ENCODE measurements around the gene DNM1.
A peak's percentile ranks its signal among the peaks of the same experiment; 100 is the strongest.

The DNM1 gene

DNA sequence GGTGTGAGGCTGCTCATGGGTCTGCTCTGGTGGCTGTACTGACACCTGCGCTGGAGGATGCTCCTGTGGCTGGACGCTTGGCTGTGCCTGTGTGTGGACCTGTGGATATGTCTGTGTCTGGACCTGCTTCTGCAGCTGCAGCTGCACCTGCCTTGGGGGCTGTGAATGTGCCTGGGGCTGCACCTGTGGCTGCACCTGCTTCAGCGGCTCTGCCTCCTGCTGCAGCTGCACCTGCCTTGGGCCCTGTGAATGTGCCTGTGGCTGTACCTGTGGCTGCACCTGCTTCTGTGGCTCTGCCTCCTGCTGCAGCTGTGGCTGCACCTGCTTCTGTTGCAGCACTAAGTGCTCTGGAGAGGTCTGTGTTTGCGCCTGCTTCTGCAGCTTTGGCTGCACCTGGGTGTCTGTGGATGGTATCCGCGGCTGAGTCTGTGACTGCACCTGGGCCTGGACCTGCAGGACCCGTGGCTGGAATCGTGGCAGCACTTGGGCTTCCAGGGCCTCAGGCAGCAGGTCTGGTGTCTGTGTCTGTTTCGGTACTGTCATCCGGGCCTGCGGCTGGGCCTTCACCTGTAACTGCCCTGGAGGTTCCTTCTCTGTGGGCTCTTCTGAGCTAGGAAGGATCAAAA is 24.3 kb upstream of the DNM1 start:
- no peak for DNase-seq

DNA sequence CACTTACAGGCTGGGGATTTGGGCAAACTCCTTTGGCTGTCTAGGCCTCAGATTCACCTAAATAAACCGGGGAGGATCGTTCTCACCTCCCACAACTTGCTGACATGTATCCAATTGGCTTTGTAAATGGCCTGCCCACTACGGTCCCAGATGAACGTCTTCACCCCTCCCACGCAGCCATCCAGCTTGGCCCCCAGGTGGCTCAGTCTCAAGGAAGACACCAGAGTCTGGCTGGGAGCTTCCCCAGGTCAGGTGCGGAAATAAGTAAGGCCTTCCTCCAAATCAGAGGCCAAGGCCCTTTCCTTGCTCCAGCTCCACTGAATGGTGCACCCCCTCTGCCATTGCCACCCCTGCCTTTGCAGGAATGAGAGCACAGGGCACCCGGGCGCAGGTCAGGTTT is 23.2 kb upstream of the DNM1 start:
- DNase-seq = no peak

DNA sequence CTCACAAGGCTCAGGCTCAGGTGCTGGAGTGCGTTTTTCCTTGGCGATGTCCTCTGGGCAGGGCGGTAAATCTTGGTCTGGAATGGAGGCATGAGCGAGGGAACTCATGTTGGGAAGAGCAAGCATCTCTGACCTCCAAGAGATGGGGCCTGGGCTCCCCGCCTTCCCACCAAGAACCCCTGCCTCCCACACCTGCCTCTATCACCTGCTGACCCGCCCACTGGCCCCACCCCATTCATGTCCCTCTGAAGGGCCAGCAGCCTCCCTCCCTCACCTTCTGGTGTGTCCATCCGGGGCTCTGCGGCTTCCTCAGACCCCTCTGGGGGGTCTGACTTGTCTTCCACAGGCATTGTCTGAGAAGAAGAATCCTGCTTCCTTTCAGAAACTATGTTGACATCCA is 22.7 kb upstream of the DNM1 start:
- no peak for DNase-seq

DNA sequence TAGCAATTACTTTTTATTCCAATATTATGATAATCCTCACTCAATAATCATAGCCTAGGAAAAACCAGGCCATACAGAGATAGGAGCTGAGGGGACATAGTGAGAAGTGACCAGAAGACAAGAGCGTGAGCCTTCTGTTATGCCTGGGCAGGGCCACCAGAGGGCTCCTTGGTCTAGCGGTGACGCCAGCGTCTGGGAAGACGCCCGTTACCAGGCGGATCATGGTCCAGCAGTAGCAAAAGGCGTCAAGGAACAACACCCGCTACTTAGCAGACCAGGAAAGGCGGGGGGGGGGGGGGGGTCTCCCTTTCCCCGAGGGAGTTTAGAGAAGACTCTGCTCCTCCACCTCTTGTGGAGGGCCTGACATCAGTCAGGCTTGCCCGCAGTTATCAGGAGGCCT is 21.7 kb upstream of the DNM1 start:
- peak in 1 of 2 experiments; percentile 32 for DNase-seq

DNA sequence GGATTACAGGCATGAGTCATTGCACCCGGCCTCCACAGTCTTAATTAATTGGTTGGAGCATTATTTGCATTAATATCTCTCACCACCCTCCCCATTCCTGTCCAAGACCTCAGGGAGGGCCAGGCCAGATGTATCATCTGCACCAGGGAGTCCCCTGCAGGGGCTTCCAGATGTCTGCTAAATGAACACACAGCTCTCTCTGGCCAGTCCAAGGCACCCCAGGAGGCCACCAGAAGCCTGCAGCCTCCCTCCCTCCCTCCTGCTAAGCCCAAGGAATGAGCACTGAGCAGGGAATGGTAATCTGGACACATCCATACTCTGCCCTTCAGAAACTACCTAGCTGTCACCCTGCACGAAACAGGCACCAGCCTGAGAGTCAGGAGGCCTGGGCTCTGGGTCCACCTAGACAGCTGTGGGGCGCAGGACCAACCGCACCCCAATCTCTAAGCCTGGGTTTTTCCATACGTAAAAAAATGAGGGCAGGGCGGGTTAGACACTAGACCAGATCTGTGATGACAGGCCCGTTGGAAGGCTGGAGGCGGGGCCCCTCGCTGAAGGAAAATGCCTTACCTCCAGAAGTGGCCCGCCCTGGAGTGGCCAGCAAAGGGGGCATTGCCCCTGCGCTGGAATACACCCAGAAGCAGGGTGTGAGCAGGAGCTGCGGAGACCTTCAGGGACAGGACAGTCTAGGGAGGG is 20.1 kb upstream of the DNM1 start:
- no peak for DNase-seq

DNA sequence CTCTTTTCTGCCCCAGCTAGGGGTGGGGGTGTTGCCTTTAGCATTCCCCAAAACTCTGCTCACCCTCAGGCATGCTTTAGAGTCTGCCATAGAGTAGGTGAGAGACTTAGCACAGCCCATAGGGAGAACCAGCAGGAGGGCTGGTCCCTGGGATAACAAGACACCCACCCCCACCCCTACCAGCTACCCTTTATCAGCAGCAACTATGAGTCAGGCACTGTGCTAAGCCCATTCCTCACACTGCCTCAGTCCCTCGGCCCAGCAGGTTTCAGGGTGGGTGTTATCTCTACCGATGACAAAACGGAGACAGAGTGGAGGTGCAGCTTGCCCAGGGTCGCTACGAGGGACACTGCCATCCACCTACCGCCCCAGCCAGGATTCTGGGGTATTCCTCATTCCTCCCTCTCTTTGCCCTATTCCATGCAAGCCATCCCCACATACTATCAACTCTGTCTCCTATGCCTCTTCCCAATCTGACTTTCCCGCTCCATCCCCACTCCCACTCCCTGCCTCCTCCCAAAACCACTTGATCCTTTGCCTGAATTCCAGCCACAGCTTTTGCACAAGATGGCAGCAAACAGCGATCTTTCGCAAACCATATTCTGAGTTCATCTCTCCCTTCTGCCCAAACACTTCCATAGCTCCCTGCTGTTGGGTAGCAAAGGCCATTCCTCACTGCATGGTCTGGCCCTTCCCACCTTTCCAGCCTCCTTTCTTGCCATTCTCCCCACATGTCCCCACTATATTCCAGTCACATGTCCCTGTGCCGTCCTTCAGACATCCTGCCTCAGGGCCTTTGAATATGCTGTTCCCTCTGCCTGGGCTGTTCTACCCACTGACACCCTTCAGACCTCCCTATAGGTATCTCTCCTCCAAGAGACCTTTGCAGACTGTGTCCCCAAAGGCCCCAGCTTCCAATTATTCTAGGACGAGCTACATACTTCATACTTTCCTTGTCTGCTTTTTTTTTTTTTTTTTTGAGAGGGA is 16.9 kb upstream of the DNM1 start:
- DNase-seq = no peak

DNA sequence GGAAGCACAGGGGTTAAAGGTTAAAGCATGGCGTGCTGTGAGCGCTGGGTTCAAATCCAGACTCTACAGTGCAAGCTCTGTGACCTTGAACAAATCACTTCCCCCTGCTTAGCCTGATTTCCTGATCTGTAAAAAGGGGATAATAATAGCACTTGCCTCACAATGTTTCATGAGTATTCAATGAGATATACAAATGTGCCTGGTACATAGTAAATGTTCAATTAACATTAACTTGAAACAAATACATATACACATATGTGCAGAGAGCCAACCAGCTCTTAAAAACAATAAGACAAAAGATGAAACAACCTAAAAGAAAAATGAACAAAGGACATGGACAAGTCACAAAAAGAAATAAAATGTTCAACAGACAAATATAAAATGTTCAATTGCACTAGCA is 15.8 kb upstream of the DNM1 start:
- DNase-seq = no peak

DNA sequence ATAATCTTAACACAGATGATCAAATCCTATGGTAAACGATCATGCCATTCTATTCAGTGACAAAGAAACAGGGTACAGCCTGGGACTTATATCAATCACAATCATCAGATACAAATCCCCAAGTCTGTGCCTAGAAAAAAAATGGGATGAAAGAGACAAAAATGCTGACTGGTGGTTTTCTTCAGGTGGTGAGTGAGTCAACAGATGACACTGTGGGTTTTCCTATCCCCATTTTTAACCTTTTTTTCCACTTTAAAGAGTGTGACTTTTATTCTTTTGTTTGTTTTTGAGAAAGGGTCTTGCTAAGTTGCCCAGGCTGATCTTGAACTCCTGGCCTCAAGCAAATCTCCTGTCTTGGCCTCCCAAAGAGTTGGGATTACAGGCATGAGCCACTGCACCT is 15.0 kb upstream of the DNM1 start:
- DNase-seq = no peak

DNA sequence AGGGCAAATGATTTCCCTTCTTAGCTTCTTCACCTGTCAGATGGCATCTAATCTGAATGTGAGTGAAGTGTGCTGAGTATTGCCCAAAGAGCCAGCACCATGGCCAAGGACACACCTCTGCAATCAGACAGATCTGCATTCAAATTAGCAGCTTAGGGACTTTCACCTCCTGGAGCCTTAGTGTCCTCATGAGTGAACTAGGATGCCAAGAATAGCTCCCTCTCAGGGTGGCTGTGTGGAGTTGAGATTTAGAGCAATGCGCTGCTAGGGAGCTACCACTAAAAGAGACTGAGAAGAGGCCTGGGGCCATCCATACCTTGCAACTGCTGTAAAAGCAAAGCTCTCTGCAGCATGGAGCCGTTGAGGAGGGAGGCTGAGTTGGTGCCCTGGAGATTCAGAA is 13.2 kb upstream of the DNM1 start:
- DNase-seq = no peak

DNA sequence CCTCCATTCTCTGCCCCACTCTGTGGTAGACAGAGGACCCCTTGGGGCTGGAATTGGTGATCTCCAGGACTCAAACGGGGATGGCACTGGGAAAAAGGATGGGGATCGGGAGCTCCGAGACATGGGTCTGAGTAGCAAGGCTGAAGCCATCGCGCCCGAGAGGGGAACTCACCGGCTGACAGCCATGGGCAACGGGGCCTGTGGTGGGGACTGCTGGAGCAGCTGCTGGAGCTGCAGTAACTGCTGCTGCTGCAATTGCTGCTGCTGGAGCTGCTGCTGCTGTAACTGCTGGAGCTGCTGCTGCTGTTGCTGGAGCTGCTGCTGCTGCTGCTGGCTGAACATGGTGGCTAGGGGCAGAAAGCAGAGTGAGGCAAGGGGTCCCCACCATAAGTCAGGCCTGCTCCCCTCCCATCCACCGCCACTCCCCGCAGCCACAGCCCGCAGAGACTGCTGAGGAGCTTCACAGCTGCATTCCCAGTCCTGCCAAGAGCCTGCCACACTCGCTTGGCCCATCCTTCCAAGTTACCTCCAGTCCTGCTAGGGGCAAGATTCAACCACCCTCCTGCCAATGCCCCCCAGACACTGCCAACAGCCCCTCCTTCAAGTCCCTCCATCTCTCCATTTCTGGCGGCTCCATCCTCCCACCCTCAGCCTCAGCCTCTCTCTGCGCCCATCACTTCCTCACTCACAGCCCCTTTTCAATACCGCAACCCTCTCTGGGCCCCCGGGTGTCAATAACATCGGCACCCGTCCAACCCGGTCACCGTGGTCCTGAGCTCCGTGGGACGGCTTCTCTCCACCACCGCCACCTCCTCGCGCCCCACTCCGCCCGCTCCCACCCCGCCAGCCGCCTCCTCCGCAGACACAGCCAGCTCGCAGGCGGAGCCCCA is 12.4 kb upstream of the DNM1 start:
- DNase-seq = no peak

DNA sequence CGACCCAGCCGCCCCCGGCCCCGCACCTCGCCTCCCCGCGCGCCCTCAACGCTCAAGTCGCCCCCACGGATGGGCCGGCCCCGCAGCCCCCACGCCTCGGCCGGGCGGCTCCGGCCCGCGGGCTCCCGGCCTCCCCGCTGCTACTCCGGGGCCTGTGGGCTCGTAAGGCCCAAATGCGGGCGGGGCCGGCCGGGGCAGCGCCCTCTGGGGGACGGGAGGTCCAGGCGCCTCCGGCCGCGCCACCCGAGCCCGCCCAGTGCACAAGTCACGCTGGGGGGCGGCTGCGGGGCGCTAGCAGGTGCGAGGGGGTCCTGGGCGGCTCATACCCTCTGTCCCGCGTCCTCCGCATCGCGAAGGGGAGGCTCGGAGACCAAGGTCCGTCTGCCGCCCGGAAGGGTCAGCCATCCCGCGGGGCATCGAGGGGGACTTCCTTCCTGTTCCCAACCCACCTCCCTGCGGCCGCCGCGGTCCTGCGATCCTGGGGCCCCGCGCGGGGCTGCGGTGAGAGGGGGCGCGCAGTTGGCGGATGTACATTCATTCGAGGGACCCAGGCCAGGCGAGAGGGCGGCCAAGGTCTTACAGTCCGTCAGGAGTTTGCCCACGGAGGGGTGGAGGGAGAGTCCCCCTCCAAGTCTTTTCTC is 11.7 kb upstream of the DNM1 start, which contains the start of gene CIZ1:
TSS of gene CIZ1 (minus strand) at position 167 of the 641 bp plus-strand sequence. CDS start 715 bp downstream, outside the sequence.
- DNase-seq = peak; percentile 75 to 83

DNA sequence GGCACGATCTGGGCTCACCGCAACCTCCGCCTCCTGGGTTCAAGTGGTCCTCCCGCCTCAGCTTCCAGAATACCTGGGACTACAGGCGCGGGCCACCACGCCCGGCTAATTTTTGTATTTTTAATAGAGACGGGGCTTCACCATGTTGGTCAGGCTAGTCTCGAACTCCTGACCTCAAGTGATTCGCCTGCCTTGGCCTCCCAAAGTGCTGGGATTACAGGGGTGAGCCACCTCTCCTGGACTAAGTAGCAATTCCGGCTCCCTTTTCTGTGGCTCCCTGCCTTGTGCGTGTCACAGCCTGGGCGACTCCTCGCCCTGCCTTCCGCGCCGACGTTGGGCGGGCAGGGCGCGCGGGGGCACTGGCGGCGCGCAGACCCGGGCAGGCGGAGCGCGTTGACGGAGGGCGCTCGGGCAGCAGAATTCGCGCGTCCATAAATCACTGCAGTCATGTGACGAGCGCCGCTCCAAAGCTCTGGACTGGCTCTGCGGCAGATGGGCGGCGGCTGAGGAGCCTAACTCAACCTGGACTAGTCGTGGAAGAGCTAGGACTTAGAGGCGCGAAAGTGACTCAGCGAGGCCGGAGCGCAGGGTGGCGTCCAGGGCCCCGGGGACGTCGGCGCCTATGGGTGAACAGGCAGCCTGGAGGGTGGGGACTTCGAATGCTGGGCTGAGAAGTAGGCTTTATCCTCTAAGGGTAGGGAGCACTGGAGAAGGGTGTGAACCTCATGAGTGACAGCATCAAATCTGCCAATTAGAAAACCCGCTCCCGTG is 10.4 kb upstream of the DNM1 start:
- peak; percentile 93 to 95 for DNase-seq

DNA sequence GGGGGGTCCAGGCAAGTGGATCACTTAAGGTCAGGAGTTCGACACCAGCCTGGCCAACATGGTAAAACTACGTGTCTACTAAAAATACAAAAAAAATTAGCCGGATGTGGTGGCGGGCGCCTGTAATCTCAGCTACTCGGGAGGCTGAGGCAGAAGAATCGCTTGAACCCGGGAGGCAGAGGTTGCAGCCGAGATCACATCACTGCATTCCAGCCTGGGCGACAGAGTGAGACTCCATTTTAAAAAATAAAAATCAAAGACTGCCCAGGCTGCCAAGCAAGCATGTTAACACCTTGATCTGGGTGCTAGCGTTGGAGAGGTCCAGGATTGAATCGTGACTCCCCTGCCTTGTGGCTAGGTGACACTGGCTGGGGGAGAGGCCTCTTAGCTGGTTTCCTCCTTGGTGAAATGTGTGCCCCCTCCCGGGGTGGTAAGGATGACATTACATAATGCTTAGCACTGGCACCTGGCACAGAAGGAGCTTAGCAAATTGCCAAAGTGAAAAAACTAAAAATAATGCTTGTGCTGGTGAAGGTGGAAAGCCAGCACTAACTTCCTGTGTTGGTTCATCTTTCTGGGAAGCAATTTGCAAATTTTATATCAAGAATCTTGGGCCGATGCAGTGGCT is 9.6 kb upstream of the DNM1 start:
- DNase-seq = no peak

DNA sequence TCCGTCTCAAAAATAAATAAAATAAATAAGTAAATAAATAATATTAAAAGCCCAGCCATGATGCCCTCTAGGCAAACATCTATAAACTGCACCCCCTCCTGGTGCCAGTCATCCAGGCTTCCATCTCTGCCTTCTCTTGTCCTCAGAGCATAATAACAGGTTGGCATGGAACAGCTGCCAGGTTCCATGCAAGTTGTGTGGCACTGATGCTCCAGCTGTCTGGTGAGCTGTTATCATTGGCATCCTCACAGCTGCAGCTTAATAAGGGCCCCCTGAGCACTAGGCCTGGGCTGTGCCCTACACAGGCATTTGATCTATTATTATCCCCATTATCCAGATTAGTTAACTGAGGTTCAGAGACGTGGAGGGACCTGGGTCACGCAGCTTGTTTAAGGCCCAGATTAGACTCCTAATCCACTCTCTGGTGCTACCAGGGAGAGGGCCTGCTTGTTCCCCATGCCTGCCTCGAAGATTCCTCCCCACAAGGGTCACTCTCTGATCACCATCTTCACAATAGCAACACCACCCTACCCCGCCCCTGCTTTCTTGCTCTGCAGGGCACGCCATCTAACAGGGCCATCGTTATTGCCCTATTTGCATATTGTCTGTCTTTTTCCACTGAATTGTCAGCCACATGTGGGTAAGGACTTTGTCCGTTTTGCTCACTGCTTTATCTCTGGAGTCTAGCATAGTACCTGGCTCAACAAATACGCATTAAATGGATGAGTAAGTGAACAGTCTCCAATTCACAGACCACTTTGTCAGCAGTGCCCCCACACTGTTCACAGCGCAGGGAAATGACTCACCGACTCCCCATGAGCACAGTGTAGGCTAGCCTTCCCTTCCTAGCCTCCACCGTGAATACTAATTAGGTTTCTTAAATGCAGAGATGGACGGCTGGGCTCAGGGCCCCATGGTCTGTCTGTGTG is 1.5 kb upstream of the DNM1 start:
- DNase-seq = no peak

DNA sequence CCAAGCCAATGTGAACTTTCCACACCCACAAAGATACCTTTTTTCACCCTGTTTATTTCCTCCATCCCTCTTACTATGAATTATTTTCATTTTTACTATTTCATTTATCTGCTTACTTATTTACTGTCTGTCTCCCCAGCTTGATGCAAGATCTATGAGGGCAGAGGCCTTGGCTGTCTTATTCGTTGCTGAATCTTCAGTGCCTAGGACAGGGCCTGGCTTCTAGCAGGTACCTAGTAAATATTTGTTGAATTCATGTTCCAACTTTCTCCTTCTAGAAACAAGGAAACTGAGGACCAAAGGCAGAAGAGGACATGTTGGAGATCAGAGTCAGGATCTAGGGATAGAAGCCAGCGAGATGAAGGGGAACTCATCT is 543 bp upstream of the DNM1 start:
- no peak for DNase-seq

DNA sequence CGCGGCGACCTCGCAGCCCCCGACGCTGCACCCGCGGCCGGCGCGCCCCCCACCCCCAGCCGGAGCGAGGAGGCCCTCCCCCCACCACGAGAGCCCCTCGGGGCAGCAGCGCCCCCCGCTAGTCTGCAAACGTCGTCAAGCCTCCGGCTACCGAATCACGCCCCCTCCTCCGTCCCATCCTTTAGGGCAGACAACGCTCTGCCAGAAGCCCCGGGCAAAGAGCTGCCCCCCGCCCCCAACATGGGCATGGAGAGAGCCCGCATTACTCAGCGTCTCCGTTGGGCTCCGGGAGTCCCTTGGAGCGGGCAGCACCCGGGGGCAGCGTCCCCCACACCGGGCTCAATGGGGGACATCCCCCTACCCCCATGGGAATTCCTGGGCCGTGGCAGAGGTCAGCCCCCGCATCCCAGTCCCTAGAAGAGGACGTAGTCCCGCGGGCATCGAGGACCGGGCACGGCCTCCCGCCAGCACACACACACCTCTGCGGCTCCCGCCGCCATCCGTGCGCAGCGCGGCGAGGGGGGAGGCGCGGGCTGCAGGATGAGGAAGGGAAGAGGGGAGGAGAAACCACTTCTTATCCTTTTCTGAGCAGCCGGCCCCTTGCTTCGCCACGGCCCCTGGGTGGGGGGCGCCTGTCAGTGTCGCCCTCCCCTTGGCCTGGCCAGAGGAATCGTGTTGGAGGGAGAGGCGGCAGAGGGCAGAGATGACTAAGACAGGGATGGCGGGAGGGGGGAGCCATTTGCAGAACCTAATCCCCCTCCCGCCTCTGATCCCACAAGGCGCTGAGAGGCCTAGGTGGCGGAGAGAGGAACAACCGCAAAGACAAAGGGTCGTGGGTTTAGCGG is 750 bp downstream of the DNM1 start:
- peak; percentile 71 to 84 for DNase-seq

DNA sequence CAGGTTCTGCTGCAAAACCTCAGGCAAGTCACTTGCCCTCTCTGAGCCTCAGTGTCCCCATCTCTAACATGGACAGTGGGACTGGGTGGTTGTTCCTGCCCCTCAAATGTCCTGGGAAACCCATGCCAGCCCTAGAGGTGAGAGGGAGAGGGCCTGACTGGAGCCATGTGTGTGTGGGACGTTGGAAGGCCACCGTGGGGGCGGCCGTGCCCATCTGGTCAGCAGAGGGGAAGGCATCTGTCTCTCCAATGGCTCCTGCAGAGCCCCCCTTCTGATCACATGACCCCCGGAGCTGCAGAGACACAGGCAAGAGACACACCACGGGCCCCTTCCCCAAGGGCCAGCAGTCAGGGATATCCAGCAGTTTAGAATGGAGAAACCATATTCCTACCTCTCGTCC is 1.7 kb downstream of the DNM1 start:
- peak in 1 of 2 experiments; percentile 58 for DNase-seq

DNA sequence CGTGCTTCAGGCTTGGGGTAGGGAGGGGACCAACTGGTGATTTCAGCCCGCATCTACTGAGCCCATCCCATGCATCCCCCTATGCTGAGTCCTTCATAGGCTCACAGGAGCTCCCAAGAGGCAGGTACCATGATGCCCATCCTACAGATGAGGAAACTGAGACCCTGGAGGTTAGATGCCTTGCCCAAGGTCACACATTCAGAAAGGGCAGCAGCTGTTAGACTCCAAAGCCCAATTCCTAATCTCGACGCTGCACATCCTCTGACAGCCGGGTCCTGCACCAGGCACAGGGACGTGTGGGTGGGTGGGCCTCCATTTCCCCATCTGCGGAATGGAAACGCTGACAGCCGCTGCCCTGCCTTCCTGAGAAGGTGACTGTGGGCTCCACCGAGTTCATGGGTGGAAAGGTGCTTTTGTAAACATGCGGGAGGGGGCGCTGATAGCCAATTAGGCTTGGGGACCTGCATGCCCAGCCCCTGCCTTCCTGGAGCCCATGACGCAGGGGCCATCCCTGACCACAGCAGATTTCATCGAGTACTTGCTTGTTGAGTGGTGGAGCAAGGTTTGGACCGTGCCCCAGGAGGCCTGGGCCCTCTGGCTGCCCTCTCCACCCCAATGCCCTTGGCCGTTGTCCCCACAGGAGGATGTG is 2.2 kb downstream of the DNM1 start:
- no peak for DNase-seq

Measured in NCI-H524 (cell line).